Muscle of arm (tissue), 12 donors: ENCODE results near the gene PLPP1. TPM values are rescaled to one million over a fixed set of nuclear protein-coding genes. Genes with fewer than 3 reads are reported as not detected.

ENCODE experiments used
- DNase-seq: peaks from one replicate; pipeline ENCODE4 v3.0.0-alpha.2; 2013
- polyA plus RNA-seq, 12 donors: library from polyadenylated mRNA; unstranded; fragments of 120-200 nt; gene quantifications; one replicate each; pipeline ENCODE4 v1.2.1, GENCODE V29; 2013; ENCODE audit not compliant: insufficient read length in 12 of 12

PLPP1 gene
- polyA plus RNA-seq, 12 donors = 53.3 to 76.8 (median 57.0) TPM; not detected in 1

DNA sequence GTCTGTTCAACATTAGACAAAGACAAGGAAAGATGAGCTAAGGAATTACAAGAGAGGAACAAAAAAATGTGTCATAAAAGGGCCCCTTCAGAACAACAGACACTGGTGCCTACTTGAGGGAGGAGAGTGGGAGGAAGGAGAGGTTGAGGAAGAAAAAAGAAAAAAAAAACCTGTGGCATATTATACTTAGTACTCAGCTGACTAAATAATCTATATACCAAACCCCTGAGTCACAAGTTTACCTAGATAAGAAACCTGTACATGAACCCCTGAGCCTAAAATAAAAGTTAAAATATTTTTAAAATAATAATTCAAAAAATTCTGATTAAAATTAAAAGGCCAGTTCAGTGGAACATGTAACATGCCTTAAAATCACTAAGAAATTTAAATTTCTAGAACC lies 119.7 kb downstream of the PLPP1 start:
- no peak for DNase-seq

DNA sequence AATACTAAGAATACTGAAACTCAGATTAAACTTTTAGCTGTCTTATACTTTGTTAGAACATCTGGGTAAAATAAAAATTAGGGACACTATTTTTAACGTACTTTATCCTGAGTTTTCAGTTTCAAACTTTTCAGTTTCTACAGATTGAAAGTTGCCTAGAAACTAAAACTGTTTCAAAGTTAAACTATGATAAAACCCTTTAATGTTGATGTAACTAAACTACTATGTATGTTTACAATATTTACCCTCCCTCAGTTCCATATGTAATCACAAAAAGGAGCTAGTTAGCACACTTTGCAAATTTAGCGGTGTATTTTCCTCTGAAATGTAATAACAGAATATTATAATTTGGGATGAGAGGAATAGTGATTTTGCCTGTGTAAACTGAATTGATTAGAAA lies 121.1 kb downstream of the PLPP1 start:
- DNase-seq = no peak

DNA sequence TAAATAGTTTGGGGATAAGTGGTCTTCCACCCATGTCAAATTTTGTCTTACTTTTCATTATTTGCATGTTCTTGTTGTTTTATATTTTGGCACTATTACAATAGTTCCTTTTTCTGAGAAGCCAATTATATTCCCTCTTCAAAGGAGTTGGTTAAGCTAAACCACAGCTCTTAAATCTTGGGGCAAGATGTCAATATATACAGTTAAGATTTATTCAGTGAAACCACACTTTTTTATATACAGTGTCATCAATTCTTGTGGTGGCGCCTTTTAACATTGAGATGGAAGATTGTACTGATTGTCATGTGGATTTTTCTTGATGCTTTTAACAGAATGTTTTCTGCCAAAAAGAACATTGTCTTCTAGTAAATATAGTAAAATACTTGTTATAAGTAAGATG lies 122.9 kb downstream of the PLPP1 start:
- DNase-seq = no peak

DNA sequence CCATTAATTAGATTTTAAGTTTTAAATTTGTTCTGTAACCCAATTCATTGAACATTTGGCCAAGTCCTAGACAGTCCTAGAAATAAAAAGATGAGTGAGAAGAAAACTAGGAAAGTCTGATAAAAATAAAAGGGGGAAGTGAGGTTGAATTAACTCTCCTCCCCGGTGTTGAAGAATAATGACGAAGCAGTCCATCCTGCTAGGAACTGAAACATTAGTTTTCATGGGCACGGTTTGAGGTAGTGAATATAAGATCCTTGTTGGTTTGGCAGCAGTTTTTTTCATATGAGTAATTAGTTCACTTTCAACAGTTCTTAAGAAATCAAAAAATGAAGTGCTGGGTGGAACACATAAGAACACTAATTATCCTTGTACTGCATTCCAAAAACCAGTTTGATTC lies 123.9 kb downstream of the PLPP1 start:
- no peak for DNase-seq

DNA sequence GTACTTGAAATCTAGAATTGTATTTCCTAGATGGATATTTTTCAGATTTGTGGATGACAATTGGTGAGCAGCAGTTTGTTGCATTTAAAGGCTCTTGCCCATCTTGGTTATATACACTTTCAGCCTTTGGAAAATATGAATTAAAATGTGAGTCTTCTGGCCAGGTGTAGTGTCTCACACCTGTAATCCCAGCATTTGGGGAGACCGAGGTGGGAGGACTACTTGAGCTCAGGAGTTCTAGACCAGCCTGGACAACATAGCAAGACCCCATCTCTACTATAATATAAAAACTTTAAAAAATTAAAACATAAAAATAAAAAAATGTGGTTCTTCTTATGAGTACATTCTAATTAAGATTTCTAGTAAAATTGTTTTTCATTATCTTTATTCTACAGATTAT lies 125.0 kb downstream of the PLPP1 start:
- no peak for DNase-seq

DNA sequence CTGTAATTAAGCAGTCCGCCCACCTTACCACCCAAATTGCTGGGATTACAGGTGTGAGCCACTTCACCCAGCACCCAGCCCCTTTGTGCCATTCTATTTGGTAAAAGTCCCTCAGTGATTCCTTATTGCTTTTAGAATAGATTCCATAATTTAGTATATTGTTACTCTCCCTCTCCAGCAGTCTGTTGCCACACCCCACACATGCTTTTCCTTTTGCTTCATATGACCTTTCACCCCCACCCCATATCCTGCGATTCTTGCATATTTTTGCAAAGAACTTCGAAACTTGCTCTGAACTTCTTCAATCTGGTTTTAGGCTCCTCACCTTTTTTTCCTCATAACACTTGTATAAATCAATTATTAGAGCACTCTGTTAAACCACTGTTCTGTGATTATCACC lies 126.8 kb downstream of the PLPP1 start:
- DNase-seq = no peak

DNA sequence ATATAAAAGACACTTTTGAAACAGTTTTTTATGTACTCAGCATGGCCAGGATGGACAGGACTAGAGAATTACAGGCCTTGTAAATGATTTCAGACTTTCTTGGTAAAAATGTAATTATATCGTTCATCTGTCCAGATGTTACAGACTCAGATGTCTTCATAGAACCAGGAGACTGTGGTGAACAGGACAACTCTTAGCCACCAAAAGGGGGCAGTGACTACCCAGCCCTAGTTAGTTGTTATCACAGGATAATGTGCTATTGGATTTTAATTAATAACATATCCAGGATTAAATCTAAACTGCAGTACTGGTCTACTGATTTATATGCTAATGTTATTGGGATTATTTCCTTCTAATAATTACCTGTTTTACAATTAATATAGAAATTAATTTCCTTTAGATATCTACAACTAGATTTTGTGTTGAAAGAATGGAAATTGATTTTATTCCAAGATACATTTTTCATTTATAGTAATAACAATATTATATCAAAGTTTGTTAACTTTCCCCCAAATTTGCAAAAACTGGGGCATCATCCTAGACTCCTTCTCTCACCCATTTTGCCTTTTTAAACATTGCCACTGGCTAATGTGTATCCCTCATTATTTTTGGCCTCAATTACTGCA lies 127.6 kb downstream of the PLPP1 start:
- DNase-seq = peak; percentile 53

DNA sequence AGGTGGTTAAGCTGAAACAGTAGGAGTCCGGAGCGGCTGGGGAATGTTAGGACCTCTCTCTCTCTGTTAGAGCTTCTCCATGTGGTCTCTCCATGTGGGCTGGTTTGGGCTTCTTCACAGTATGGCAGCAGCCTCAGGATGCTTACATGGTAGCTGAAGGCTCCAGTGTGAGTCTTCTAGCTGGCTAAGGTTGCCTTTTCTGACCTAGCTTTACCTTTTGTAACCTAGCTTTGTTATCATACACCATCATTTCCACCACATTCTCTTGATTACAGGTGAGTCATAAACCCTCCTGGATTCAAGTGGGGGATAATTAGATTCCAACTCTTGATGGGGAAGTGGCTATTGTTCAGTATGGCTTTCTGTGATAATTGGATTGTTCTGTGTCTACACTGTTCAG lies 128.5 kb downstream of the PLPP1 start:
- DNase-seq = no peak

DNA sequence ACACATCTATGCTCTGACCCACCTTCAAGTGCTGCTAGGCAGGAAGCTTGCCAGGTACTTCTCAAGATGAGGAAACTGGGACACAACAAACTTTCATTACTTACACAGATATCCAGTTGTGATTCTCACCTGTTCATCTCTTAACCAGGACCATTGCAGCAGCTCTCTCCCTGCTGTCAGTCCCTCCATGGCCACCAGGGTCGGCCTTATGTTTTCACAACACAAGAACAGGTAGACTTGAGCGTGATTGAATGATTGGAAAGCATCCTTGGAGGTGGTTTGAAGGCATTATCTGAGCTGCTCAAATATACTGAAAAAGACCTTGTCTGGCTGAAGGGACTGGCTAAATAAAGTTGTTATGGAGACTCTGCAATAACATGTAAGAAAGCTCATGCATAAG lies 132.6 kb downstream of the PLPP1 start:
- DNase-seq = no peak

DNA sequence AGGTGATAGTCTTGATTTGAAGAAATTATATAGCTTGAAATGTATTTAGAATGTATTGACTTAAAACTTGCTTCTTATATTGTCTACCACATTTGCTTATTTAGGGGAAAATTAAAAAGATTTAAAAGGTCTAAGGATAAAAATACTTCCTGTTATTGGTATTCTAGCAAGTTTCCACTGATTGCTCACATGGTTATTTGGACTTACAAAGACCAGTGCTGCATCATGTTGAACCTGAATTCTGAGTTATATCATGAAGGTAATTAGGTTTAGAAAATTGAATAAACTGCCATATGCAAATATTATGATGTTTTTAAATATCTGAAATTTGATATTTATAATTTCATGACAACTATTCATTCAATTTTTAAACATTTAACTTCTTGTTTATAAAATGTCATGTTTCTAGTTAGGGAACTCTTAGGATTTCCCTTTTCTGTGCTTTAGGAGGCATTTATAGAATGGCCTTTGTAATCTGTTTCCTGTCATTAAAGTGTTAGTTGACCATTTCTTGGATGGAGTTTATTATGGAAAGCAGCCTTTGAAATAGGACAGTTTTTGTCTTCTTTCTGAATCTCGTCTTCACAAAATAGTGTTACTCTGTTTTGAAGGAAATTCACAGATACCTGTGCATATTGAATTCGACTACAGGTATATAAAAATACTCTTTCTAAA lies 141.1 kb downstream of the PLPP1 start:
- DNase-seq = no peak

DNA sequence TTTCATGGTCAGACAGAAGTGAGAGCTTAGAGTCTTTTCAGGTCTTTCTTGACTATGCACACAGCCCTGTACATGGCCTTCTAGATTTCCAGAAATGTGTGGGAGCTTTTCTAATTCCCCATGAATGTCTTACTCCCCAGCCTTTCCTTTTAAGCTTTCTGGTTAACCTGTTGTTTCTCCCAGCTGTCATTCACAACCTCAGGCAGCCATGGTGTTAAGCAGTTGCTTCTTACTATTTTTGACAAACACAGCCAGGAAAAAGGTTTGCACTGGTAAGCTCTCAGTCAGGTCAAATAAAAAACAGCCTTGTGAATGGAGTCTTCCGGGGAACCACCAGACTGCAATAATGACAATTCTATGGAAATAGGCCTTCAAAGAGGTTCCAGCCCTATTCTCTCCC lies 142.1 kb downstream of the PLPP1 start:
- DNase-seq = no peak

DNA sequence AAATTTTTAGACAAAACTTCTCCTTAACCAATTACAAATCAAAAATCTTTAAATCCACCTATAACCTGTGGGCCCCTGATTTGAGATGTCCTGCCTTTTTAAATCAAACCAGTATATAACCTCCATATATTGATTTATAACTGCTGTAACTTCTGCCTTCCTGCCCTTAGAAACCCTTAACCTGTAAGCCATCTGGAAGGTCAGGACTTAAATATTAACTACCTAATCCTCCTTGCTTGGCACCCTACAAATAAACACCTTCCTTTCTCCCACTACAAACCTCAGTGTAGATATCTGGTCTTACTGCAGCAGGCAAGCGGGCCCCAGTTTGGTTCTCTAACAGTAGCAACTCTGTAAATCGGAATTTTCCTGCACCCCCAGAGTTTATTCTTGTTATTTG lies 143.1 kb downstream of the PLPP1 start:
- DNase-seq = no peak

DNA sequence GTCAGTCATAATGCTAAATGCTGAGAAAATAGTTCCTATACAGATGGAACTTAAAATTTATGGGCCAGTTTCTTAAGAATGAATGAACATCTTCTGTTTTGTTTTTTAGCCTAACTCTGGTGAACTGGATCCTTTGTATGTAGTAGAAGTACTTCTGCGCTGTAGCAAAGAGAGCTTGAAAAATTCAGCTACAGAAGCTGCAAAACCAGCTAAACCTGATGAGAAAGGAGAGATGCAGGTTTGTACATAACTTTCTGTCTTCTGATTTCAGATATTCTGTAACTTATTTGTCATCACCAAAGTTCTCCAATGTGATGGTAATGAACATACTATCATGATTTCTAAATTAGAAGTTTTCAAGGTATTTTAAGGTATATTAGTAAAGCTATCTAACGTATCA lies 146.9 kb downstream of the PLPP1 start:
- no peak for DNase-seq

DNA sequence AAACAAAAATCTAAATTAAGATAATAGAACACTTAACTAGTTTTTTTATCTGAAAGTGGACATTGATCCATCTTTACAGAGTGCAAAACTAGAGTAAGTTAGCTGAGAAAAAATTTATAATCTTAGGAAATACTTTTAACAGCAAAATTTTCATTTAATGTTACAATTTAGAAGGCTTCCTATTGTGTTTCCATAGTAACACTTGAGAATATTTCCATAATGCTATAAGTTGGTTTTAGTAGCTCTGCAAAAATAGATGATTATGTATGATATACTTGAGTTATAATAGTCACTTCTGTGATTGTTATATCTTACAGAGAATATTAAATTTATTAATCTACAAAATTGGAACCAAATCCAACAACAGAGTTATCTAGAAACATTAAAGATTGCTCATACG lies 148.4 kb downstream of the PLPP1 start:
- no peak for DNase-seq

DNA sequence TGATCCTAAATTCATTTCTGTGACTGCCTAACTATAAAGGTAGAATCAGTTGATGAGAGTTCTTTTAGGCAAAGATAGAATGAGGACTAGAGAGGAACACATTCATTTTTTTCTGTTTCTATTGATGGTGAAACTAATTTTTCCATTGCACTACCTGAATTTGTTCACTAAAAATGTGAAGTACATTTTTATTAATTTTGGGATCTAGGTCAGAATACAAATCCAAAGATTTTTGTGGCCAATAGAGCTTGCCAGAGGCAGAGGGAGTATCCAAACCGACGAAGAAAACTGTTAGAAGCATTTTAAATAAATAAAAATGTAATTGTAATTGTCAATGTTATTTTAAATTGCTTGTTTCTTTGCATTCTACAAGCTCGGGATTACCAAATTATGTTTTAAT lies 148.9 kb downstream of the PLPP1 start:
- peak; percentile 23 for DNase-seq

DNA sequence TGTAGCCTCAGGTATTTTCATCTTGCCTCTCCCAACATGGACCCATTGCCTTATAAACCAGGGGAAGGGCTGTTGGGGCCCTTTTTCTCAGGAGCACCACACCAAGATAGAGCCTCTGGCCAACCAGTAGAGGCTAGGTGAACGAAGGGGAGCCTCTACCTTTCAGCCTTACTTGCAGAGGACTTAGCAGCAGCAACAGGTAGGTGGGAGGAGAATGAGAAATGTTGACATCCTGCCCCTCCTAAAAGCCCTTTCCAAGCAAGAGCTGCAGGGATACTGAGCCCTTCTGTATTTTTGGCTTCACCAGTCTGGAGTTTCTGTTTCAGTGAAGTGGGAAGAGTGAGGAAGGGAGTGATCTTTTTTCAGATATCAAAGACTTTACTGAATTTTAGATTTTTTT lies 149.5 kb downstream of the PLPP1 start:
- no peak for DNase-seq

DNA sequence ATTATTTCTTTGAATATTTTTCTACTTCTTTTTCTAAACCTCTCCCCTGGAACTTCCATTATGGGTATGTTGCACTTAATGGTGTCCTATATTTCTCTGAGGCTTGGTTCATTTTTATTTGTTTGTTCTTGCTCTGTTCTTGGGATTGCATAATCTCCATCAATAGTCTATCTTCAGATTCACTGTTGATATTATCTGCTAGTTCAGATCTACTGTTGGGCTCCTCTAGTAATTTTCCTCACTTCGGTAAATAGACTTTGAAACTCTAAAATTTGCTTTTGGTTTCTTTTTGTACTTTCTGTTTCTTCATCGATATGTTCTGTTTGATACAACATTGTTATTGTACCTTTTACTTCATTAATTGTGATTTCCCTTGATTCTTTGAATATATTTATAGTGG lies 150.7 kb downstream of the PLPP1 start:
- no peak for DNase-seq

DNA sequence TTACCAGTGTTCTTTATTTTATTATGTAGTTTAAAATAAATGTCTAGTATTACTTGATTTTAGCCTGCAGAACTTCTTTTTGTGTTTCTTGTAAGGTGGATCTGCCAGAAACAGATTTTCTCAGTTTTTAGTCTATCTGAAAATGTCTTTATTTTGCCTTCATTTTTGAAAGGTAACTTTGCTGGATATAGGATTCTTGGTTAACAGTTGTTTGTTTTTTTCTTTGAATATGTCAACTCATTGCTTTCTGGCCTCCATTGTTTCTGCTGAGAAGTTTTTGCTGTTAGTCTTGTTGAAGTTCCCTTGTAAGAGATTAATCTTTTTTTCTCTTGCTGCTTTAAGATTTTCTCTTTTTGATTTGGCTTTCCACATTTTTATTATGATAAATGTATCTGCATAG lies 151.5 kb downstream of the PLPP1 start:
- DNase-seq = no peak

DNA sequence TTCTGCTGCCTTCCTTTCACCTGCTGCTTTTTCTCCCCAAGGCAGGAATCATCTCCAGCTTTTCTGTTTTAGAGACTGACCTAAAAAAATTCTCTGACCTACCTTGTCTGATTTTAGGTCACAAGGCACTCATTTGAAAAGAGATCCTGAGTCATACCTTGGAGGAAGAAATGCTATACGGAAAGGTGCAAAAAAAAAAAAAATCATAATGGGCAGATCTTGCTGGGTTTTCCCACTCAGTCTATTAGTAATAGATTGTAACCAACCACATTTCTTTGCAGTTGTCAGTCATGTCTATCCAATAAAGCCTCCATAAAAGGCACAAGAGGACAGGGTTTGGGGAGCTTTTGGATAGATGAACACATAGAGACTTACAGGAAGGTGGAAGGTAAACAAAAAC lies 157.0 kb downstream of the PLPP1 start:
- DNase-seq = no peak

Other genes starting within 250 kb of the PLPP1 start
- gene DHX29, start 227.3 kb downstream of the PLPP1 start, polyA plus RNA-seq = 10 to 100 TPM in 11 of 12 donors, not detected in 1; 21.8 to 35.8 (median 29.3) TPM
- gene MTREX, start 227.0 kb downstream of the PLPP1 start, polyA plus RNA-seq = 10 to 100 TPM in 11 of 12 donors, not detected in 1; 29.8 to 82.3 (median 70.5) TPM
- 10 to 100 TPM in 11 of 12 donors, not detected in 1; 12.6 to 21.6 (median 15.1) TPM for gene SLC38A9, start 177.4 kb upstream of the PLPP1 start, polyA plus RNA-seq
- under 1 TPM in 6 of 12 donors, not detected in 6; 0.05 to 0.36 (median 0.19) TPM for gene DDX4, start 203.1 kb upstream of the PLPP1 start, polyA plus RNA-seq